Occipital lobe (tissue), 2 donors: ENCODE measurements around the gene SIVA1. TPM values are rescaled to one million over a fixed set of nuclear protein-coding genes. Genes with fewer than 3 reads are reported as not detected.

Experiments
- DNase-seq: peaks from one replicate; lab custom pipeline; 2025; lab: John Stamatoyannopoulos, UW
- total RNA-seq: library from RNA; depleted of rRNA; stranded (reverse); fragments of >200 nt; gene quantifications from one replicate; pipeline ENCODE4 v1.2.3, GENCODE V29; 2014

SIVA1 gene
- total RNA-seq, 1 donor from 2014 or later, result 21.2 TPM

DNA sequence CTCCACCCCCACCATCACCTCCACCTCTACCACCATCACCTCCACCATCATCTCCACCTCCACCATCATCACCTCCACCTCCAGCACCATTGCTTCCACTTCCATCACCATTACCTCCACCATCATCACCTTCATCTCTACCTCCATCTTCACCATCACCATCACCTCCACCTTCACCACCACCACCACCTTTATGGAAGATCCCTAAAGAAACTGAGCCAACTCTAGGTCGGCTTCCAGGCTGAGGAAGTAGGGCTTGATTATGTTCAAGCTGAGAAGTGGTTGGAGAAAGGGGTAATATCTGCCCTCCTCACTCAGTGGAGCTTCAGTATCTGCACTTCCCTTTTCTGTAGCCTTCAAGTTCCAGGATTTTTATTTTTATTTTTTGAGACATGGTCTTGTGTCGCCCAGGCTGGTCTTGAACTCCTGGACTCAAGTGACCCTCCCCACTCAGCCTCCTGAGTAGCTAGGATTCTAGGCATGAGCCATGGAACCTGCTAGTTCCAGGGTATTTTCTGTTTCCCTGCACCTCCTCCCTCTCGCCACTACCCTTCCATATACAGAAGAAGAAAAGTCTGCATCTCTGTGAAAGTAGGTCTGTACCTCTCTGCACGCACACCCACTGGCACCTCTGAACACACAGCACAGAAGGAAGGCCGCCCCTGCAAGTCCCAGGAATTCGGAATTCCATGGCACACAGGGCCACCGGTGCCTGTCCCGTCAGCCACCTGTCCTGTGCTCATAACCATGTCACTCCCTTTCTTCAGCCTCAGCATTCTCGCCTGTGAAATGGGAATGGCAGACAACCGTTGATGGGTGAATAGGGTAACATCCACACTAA, 53.9 kb downstream of the SIVA1 start:
- no peak for DNase-seq

DNA sequence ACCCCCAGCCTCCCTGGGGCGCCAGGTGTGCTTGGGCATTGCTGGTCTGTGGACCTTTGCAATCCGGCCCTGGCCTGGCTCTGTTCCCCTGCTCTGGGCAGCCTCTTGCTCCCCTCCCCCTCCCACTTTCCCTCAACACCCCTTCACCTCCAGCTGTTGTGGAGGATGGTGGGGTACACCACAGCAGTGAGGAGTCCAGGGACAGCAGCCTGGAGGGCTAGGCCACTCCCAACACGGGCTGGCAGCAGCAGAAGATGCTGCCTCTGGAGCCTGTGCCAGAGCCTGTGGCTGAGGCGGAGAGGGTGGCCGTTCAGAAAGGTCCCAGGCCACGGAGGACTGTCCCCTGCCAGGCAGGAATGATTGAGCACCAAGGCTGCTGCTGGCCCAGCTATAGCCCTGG, 55.5 kb downstream of the SIVA1 start:
- DNase-seq, result no peak

Other genes starting within 250 kb of the SIVA1 start
- not detected for gene C14orf180, start 173.4 kb upstream of the SIVA1 start, total RNA-seq
- 29.2 TPM for gene TMEM179, start 148.4 kb upstream of the SIVA1 start, total RNA-seq
- 8.4 TPM for gene INF2, start 63.5 kb upstream of the SIVA1 start, total RNA-seq
- gene ADSS1, start 28.9 kb upstream of the SIVA1 start, total RNA-seq, result 4.8 TPM
- gene AKT1, start 42.6 kb downstream of the SIVA1 start, total RNA-seq, result 102 TPM
- gene ZBTB42, start 48.0 kb downstream of the SIVA1 start, total RNA-seq, result 0.94 TPM
- gene CEP170B, start 112.1 kb downstream of the SIVA1 start, total RNA-seq, result 22.8 TPM
- 5.8 TPM for gene PLD4, start 171.7 kb downstream of the SIVA1 start, total RNA-seq
- 20.6 TPM for gene AHNAK2, start 225.2 kb downstream of the SIVA1 start, total RNA-seq
- 10.1 TPM for gene CLBA1, start 232.6 kb downstream of the SIVA1 start, total RNA-seq